HepG2 (cell line): ENCODE measurements around the gene KIN. TPM values are rescaled to one million over a fixed set of nuclear protein-coding genes. Genes with fewer than 3 reads are reported as not detected.

Experiments used
- FOXK1 ChIP-seq: sonication (generic); formaldehyde crosslinking; IDR thresholded peaks from 2 replicates; pipeline ENCODE4 v1.4.0; 2020; ENCODE audit warnings: low read depth, missing genetic modification reagents, borderline replicate concordance
- HOXA9 ChIP-seq: sonication (generic); formaldehyde crosslinking; IDR thresholded peaks from 2 replicates; pipeline ENCODE4 v1.8.1; 2022; ENCODE audit warnings: missing genetic modification reagents, mild to moderate bottlenecking, moderate library complexity, borderline replicate concordance
- PAX8 ChIP-seq: sonication (generic); formaldehyde crosslinking; IDR thresholded peaks from 2 replicates; pipeline ENCODE4 v1.8.0; 2022; ENCODE audit warnings: mild to moderate bottlenecking, missing genetic modification reagents, borderline replicate concordance
- RARA ChIP-seq: IDR thresholded peaks from 2 replicates; pipeline ENCODE4 v1.6.1; 2016; ENCODE audit warnings: missing genetic modification reagents, missing compliant biosample characterization
- RCOR2 ChIP-seq: IDR thresholded peaks from 2 replicates; pipeline ENCODE4 v1.6.1; 2016; ENCODE audit warnings: missing biosample characterization, missing genetic modification reagents
- SNAPC2 ChIP-seq: sonication (generic); formaldehyde crosslinking; IDR thresholded peaks from 2 replicates; pipeline ENCODE4 v1.8.1; 2022; ENCODE audit warnings: mild to moderate bottlenecking, missing genetic modification reagents
- SP5 ChIP-seq: IDR thresholded peaks from 2 replicates; pipeline ENCODE4 v1.6.1; 2016; ENCODE audit warnings: low read depth, borderline replicate concordance
- ZMYM2 ChIP-seq: sonication (generic); formaldehyde crosslinking; IDR thresholded peaks from 2 replicates; pipeline ENCODE4 v1.8.0; 2022; ENCODE audit warnings: mild to moderate bottlenecking, missing genetic modification reagents
- ZNF124 ChIP-seq: sonication (generic); formaldehyde crosslinking; IDR thresholded peaks from 2 replicates; pipeline ENCODE4 v1.4.0; 2020; ENCODE audit warnings: missing genetic modification reagents
- ZNF510 ChIP-seq: sonication (generic); formaldehyde crosslinking; IDR thresholded peaks from 2 replicates; pipeline ENCODE4 v1.4.0; 2020; ENCODE audit warnings: low read depth, mild to moderate bottlenecking, missing genetic modification reagents
- ZNF839 ChIP-seq: sonication (generic); formaldehyde crosslinking; IDR thresholded peaks from 2 replicates; pipeline ENCODE4 v1.4.0; 2020; ENCODE audit warnings: missing genetic modification reagents, mild to moderate bottlenecking, borderline replicate concordance
- polyA plus RNA-seq, 8 experiments: library from polyadenylated mRNA; depleted of rRNA in 3 of 8; stranded (reverse) in 7 of 8; unstranded in 1 of 8; fragments of >200 nt; fragmentation: Illumina TruSeq in 4 of 8; extraction: Trizol in 4 of 8; gene quantifications; 2 replicates each; pipeline versions ENCODE4 v1.2.1 to v1.2.3, GENCODE V29; 2011 to 2016; ENCODE audit warnings: low read depth in 4 of 8, missing spikeins in 1 of 8, mixed read lengths in 1 of 8; ENCODE audit not compliant: insufficient read depth in 1 of 8
- total RNA-seq, 5 experiments: library from RNA; depleted of rRNA; stranded (reverse); fragments of >200 nt; fragmentation: Illumina TruSeq; extraction: Trizol; gene quantifications; 2 replicates each; pipeline ENCODE4 v1.2.3, GENCODE V29; 2016; ENCODE audit warnings: low read depth in 1 of 5
- TF ChIP-seq, protein P1 (sequence below): sonication (generic); formaldehyde crosslinking; IDR thresholded peaks from 2 replicates; pipeline ENCODE4 v1.4.0; 2020; ENCODE audit warnings: mild to moderate bottlenecking, missing genetic modification reagents
- TF ChIP-seq, protein P2 (sequence below): IDR thresholded peaks from 2 replicates; pipeline ENCODE4 v1.6.1; 2016
- TF ChIP-seq, protein P3 (sequence below): sonication (generic); formaldehyde crosslinking; IDR thresholded peaks from 2 replicates; pipeline ENCODE4 v1.8.1; 2023; ENCODE audit warnings: missing genetic modification reagents, mild to moderate bottlenecking, borderline replicate concordance
- TF ChIP-seq, protein P4 (sequence below): sonication (generic); formaldehyde crosslinking; IDR thresholded peaks from 2 replicates; pipeline ENCODE4 v1.5.0; 2020; ENCODE audit warnings: missing genetic modification reagents
- TF ChIP-seq, protein P5 (sequence below): sonication (generic); formaldehyde crosslinking; IDR thresholded peaks from 2 replicates; pipeline ENCODE4 v1.8.0; 2022; ENCODE audit warnings: missing genetic modification reagents, mild to moderate bottlenecking, moderate library complexity, borderline replicate concordance
- TF ChIP-seq, protein P6 (sequence below): fragments of 450-650 bp; IDR thresholded peaks from 2 replicates; pipeline ENCODE4 v1.6.1; 2017
- TF ChIP-seq, protein P7 (sequence below): sonication (generic); formaldehyde crosslinking; IDR thresholded peaks from 2 replicates; pipeline ENCODE4 v1.5.0; 2020; ENCODE audit warnings: missing genetic modification reagents

Gene KIN
- total and polyA plus RNA-seq, 2 of the 13 experiments (the other 11 are each of a cell fraction or from before 2014, with no cell fraction given) = 4.9 to 23.2 TPM

DNA sequence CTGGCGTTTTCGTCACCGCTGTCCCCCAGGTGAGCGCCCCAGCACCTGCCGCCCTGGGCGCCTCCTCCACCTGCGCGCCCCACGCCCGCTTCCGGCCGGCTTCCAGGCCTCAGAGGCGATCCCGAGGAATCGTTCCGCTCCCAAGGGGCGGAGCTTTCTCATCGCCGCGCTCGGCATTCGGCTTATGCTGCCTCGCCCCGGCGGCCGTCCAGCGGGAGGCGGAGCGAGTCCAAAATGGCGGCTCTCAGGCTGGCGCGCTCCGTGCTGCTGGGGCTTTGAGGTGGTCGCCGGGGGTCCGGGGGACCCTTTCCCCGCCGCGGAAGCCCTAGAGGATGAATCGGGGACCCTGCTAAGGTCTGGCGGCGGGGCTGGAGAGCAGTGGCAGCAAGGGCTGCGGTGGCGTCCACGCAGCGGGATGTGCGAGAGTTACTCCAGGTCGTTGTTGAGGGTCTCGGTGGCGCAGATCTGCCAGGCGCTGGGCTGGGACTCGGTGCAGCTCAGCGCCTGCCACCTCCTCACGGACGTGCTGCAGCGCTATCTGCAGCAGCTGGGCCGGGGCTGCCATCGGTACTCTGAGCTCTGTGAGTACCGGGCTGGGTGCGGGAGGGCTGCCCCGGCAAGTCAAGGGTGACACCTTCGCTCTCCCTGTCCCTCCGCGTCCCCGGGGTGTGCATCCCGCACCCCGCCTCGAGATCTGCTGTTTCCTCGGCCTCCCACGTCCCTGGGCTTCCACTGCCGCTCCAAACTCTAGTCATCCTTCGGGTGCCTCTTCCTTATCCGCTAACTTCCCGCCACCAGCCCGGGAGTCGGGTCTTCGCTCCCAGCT, 30.7 kb upstream of the KIN start, which contains the start of gene TAF3 (continued):
- TF ChIP-seq SNAPC2 (no peak), ZNF510 (CRISPR knock-in tag) (0 out of 2 replicates have a peak, but pooled peaks have one; percentile 32), ZNF124 (CRISPR knock-in tag) (peak; percentile 57), FOXK1 (peak; percentile 83; the same call in 1 of the 2 replicates), PAX8 (CRISPR knock-in tag) (no peak), ZNF839 (CRISPR knock-in tag) (no peak), SP5 (peak; percentile 87), RCOR2 (CRISPR knock-in tag) (0 out of 2 replicates have a peak, but pooled peaks have one; percentile 41), ZMYM2 (no peak), RARA (CRISPR knock-in tag) (peak; percentile 40; the same call in 1 of the 2 replicates), HOXA9 (CRISPR knock-in tag) (0 out of 2 replicates have a peak, but pooled peaks have one; percentile 40)
- TF ChIP-seq, protein P1, sequence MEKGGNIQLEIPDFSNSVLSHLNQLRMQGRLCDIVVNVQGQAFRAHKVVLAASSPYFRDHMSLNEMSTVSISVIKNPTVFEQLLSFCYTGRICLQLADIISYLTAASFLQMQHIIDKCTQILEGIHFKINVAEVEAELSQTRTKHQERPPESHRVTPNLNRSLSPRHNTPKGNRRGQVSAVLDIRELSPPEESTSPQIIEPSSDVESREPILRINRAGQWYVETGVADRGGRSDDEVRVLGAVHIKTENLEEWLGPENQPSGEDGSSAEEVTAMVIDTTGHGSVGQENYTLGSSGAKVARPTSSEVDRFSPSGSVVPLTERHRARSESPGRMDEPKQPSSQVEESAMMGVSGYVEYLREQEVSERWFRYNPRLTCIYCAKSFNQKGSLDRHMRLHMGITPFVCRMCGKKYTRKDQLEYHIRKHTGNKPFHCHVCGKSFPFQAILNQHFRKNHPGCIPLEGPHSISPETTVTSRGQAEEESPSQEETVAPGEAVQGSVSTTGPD (CRISPR knock-in tag) = no peak
- TF ChIP-seq, protein P2, sequence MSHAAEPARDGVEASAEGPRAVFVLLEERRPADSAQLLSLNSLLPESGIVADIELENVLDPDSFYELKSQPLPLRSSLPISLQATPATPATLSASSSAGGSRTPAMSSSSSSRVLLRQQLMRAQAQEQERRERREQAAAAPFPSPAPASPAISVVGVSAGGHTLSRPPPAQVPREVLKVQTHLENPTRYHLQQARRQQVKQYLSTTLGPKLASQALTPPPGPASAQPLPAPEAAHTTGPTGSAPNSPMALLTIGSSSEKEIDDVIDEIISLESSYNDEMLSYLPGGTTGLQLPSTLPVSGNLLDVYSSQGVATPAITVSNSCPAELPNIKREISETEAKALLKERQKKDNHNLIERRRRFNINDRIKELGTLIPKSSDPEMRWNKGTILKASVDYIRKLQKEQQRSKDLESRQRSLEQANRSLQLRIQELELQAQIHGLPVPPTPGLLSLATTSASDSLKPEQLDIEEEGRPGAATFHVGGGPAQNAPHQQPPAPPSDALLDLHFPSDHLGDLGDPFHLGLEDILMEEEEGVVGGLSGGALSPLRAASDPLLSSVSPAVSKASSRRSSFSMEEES (CRISPR knock-in tag) = peak; percentile 59; the same call in 1 of the 2 replicates
- TF ChIP-seq, protein P3, sequence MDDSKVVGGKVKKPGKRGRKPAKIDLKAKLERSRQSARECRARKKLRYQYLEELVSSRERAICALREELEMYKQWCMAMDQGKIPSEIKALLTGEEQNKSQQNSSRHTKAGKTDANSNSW = no peak
- TF ChIP-seq, protein P4, sequence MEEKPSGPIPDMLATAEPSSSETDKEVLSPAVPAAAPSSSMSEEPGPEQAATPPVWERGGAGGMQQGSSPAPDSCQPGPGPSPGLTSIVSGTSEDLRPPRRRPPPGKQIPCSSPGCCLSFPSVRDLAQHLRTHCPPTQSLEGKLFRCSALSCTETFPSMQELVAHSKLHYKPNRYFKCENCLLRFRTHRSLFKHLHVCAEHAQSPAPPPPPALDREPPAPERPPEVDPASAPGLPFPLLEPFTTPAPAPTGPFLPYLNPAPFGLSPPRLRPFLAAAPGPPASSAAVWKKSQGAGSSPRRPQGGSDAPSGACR (CRISPR knock-in tag) = peak; percentile 72; the same call in 1 of the 2 replicates
- TF ChIP-seq, protein P5, sequence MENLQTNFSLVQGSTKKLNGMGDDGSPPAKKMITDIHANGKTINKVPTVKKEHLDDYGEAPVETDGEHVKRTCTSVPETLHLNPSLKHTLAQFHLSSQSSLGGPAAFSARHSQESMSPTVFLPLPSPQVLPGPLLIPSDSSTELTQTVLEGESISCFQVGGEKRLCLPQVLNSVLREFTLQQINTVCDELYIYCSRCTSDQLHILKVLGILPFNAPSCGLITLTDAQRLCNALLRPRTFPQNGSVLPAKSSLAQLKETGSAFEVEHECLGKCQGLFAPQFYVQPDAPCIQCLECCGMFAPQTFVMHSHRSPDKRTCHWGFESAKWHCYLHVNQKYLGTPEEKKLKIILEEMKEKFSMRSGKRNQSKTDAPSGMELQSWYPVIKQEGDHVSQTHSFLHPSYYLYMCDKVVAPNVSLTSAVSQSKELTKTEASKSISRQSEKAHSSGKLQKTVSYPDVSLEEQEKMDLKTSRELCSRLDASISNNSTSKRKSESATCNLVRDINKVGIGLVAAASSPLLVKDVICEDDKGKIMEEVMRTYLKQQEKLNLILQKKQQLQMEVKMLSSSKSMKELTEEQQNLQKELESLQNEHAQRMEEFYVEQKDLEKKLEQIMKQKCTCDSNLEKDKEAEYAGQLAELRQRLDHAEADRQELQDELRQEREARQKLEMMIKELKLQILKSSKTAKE = 0 out of 2 replicates have a peak, but pooled peaks have one; percentile 16
- TF ChIP-seq, protein P6, sequence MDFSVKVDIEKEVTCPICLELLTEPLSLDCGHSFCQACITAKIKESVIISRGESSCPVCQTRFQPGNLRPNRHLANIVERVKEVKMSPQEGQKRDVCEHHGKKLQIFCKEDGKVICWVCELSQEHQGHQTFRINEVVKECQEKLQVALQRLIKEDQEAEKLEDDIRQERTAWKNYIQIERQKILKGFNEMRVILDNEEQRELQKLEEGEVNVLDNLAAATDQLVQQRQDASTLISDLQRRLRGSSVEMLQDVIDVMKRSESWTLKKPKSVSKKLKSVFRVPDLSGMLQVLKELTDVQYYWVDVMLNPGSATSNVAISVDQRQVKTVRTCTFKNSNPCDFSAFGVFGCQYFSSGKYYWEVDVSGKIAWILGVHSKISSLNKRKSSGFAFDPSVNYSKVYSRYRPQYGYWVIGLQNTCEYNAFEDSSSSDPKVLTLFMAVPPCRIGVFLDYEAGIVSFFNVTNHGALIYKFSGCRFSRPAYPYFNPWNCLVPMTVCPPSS = no peak
- TF ChIP-seq, protein P7, sequence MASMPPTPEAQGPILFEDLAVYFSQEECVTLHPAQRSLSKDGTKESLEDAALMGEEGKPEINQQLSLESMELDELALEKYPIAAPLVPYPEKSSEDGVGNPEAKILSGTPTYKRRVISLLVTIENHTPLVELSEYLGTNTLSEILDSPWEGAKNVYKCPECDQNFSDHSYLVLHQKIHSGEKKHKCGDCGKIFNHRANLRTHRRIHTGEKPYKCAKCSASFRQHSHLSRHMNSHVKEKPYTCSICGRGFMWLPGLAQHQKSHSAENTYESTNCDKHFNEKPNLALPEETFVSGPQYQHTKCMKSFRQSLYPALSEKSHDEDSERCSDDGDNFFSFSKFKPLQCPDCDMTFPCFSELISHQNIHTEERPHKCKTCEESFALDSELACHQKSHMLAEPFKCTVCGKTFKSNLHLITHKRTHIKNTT (CRISPR knock-in tag) = no peak
